GM12864 (cell line): Measurements from ENCODE around the gene GLUD2.

Source experiments
- DNase-seq: peaks from one replicate; pipeline ENCODE4 v3.0.0-alpha.2; 2011; ENCODE audit warnings: low read depth
- H3K4me3 ChIP-seq: 2 replicates; pipeline ENCODE4 v1.5.1; 2011; ENCODE audit warnings: mild to moderate bottlenecking, low read depth, low read length, control low read depth
- CTCF ChIP-seq: IDR thresholded peaks from 2 replicates; pipeline ENCODE4 v1.5.1; 2011; ENCODE audit warnings: low read depth, mild to moderate bottlenecking, moderate library complexity, low read length, control low read depth, inconsistent platforms; ENCODE audit errors: missing control alignments

Gene GLUD2

GRCh38 chrX:121013897-121014455 is 33.4 kb upstream of the GLUD2 start:
- DNase-seq, result no peak
- TF ChIP-seq CTCF, result no peak
- H3K4me3 ChIP-seq, result no peak overlapping the region

- H3K4me3 ChIP-seq, result no peak overlapping the region
- DNase-seq, result no peak
- no peak for TF ChIP-seq CTCF
These were observed 32.6 kb upstream of the GLUD2 start for GRCh38 chrX:121014826-121015225.

GRCh38 chrX:121028419-121028818 is 19.0 kb upstream of the GLUD2 start:
- no peak overlapping the region for H3K4me3 ChIP-seq
- no peak for DNase-seq
- no peak for TF ChIP-seq CTCF

GRCh38 chrX:121030083-121030482 is 17.3 kb upstream of the GLUD2 start:
- no peak for DNase-seq
- no peak for TF ChIP-seq CTCF
- H3K4me3 ChIP-seq, result no peak overlapping the region

GRCh38 chrX:121032531-121032930 is 14.9 kb upstream of the GLUD2 start:
- no peak overlapping the region for H3K4me3 ChIP-seq
- TF ChIP-seq CTCF, result no peak
- DNase-seq, result no peak

GRCh38 chrX:121036137-121036536 is 11.3 kb upstream of the GLUD2 start:
- no peak for DNase-seq
- H3K4me3 ChIP-seq, result no peak overlapping the region
- TF ChIP-seq CTCF, result no peak

GRCh38 chrX:121036951-121037350 is 10.5 kb upstream of the GLUD2 start:
- DNase-seq, result no peak
- TF ChIP-seq CTCF, result no peak

More at GRCh38 chrX:121036951-121037350, 10.5 kb upstream of the GLUD2 start:
- H3K4me3 ChIP-seq, result no peak overlapping the region
